ENCODE data around the gene HEYL. TPM values are rescaled to one million over a fixed set of nuclear protein-coding genes. Genes with fewer than 3 reads are reported as not detected.

The HEYL gene
- total RNA-seq, 4 donors from 2014 or later = 11.4 to 19.2 (median 14.3) TPM

GRCh38 chr1:39678889-39679288 is 39.4 kb upstream of the HEYL start:
- DNase-seq (ENCODE audit: low spot score in 2 of 2) = no peak
- Histone ChIP-seq H3K4me1 (peaks cover 0 to 5% (median 2%) of the 10 kb centered on the region in 4 donors), H3K27me3 (peaks cover 0 to 23% of the 10 kb centered on the region in 2 donors), H3K9me3 (no peaks in the 10 kb centered on the region), H3K27ac (no peak overlapping the region), H3K36me3 (no peaks in the 10 kb centered on the region), H3K4me3 (no peak overlapping the region)
- TF ChIP-seq CTCF (IDR thresholded peaks at IDR 0.05) (no peak), EP300 (IDR thresholded peaks at IDR 0.05) (no peak), POLR2A (IDR thresholded peaks at IDR 0.05) (no peak)
- WGBS, 2 donors = 61 to 72% methylated on average over 2 of the region's 2 CpGs

- H3K36me3 ChIP-seq = no peaks in the 10 kb centered on the region
- H3K27me3 ChIP-seq = peaks cover 0 to 15% of the 10 kb centered on the region in 2 donors
- H3K4me1 ChIP-seq = no peaks in the 10 kb centered on the region
- TF ChIP-seq POLR2A (IDR thresholded peaks at IDR 0.05) = no peak
- TF ChIP-seq CTCF (IDR thresholded peaks at IDR 0.05) = no peak
- no peak for TF ChIP-seq EP300 (IDR thresholded peaks at IDR 0.05)
- 85 to 91% methylated on average over 4 of the region's 4 CpGs for WGBS, 2 donors
- no peak overlapping the region for H3K4me3 ChIP-seq
- no peak for DNase-seq (ENCODE audit: low spot score in 2 of 2)
- H3K9me3 ChIP-seq = no peaks in the 10 kb centered on the region
- H3K27ac ChIP-seq = no peak overlapping the region
Observed at GRCh38 chr1:39677645-39678044, 38.2 kb upstream of the HEYL start.

GRCh38 chr1:39676948-39677548 is 37.6 kb upstream of the HEYL start:
- Histone ChIP-seq H3K4me1 (peaks cover 0 to 6% (median 2%) of the 10 kb centered on the region in 4 donors), H3K4me3 (no peak overlapping the region), H3K27ac (no peak overlapping the region), H3K36me3 (no peaks in the 10 kb centered on the region), H3K9me3 (no peaks in the 10 kb centered on the region), H3K27me3 (peaks cover 0 to 15% of the 10 kb centered on the region in 2 donors)
- no peak for DNase-seq (ENCODE audit: low spot score in 2 of 2)
- WGBS, 2 donors = 76 to 83% methylated on average over 5 to 6 of the region's 6 CpGs
- TF ChIP-seq POLR2A (IDR thresholded peaks at IDR 0.05) (no peak), CTCF (IDR thresholded peaks at IDR 0.05) (no peak), EP300 (IDR thresholded peaks at IDR 0.05) (no peak)

GRCh38 chr1:39675220-39675619 is 35.8 kb upstream of the HEYL start:
- Histone ChIP-seq H3K4me3 (no peak overlapping the region), H3K36me3 (no peaks in the 10 kb centered on the region), H3K4me1 (peaks cover 0 to 20% (median 13%) of the 10 kb centered on the region in 4 donors), H3K27ac (no peak overlapping the region), H3K9me3 (no peaks in the 10 kb centered on the region), H3K27me3 (peaks cover 0 to 29% of the 10 kb centered on the region in 2 donors)
- TF ChIP-seq CTCF (IDR thresholded peaks at IDR 0.05) (no peak), POLR2A (IDR thresholded peaks at IDR 0.05) (no peak), EP300 (IDR thresholded peaks at IDR 0.05) (no peak)
- DNase-seq (ENCODE audit: low spot score in 2 of 2) = no peak
- WGBS, 2 donors = 73 to 86% methylated on average over 1 of the region's 1 CpG

- H3K27me3 ChIP-seq = peaks cover 0 to 37% of the 10 kb centered on the region in 2 donors
- H3K36me3 ChIP-seq = no peaks in the 10 kb centered on the region
- 89 to 97% methylated on average over 3 of the region's 3 CpGs for WGBS, 2 donors
- peaks cover 0 to 20% (median 13%) of the 10 kb centered on the region in 4 donors for H3K4me1 ChIP-seq
- H3K9me3 ChIP-seq = no peaks in the 10 kb centered on the region
- no peak overlapping the region for H3K4me3 ChIP-seq
- no peak for TF ChIP-seq POLR2A (IDR thresholded peaks at IDR 0.05)
- no peak for TF ChIP-seq CTCF (IDR thresholded peaks at IDR 0.05)
- TF ChIP-seq EP300 (IDR thresholded peaks at IDR 0.05) = no peak
- no peak for DNase-seq (ENCODE audit: low spot score in 2 of 2)
- H3K27ac ChIP-seq = no peak overlapping the region
Observed at GRCh38 chr1:39673215-39673614, 33.8 kb upstream of the HEYL start.

All from tibial nerve (tissue), 4 donors.